Measurements from ENCODE around the gene LPP. TPM values are rescaled to one million over a fixed set of nuclear protein-coding genes. Genes with fewer than 3 reads are reported as not detected.

LPP gene
- total RNA-seq, 1 experiment from 2014 or later, result 120 TPM

GRCh38 chr3:188264226-188265207, 110.6 kb downstream of the LPP start:
- H3K27me3 ChIP-seq (replicated peaks; ENCODE audit: control insufficient read depth, insufficient read depth, low read length), result no peaks in the 10 kb centered on the region
- no peak overlapping the region for H3K4me3 ChIP-seq (ENCODE audit: low read depth, low read length)
- H3K4me3 Mint-ChIP-seq (ENCODE audit: unreplicated experiment), result no peak overlapping the region
- DNase-seq, result no peak
- no TSS peak for BruUV-seq (replicated peaks)
- H3K9me3 ChIP-seq, result no peaks in the 10 kb centered on the region
- peaks cover 22% of the 10 kb centered on the region for H3K36me3 Mint-ChIP-seq (ENCODE audit: insufficient read depth, unreplicated experiment)
- H3K27ac Mint-ChIP-seq (ENCODE audit: unreplicated experiment), result no peak overlapping the region
- ChIA-PET CTCF (interaction anchor here (1.3 kb wide), 1 partner anchor 524 kb away, joined by 3 read pairs; no protein-coding TSS in a partner anchor), POLR2A (no interaction called here)
- no peaks in the 10 kb centered on the region for H3K9me3 Mint-ChIP-seq (ENCODE audit: unreplicated experiment)
- no peaks in the 10 kb centered on the region for H3K27me3 Mint-ChIP-seq (ENCODE audit: insufficient read depth, unreplicated experiment)
- H3K4me1 ChIP-seq, result peaks cover 67% of the 10 kb centered on the region
- peaks cover 14% of the 10 kb centered on the region for H3K4me1 Mint-ChIP-seq (ENCODE audit: low read depth, unreplicated experiment)
- intact Hi-C loops (cut with micrococcal nuclease; ENCODE audit: unreplicated experiment), result no loop called here
- peaks cover 3% of the 10 kb centered on the region; the same call in 1 of the 2 replicates for H3K36me3 ChIP-seq (ENCODE audit: control insufficient read depth, insufficient read depth, low read length)
- TF ChIP-seq CTCF (IDR thresholded peaks at IDR 0.05; ENCODE audit: insufficient read depth in 1 of 2, low read depth in 1 of 2, low read length in 1 of 2, severe bottlenecking in 1 of 2, unreplicated experiment in 1 of 2), result no peak

- Mint-ChIP-seq H3K27ac (ENCODE audit: unreplicated experiment) (no peak overlapping the region), H3K36me3 (ENCODE audit: insufficient read depth, unreplicated experiment) (peaks cover 21% of the 10 kb centered on the region), H3K9me3 (ENCODE audit: unreplicated experiment) (no peaks in the 10 kb centered on the region), H3K4me3 (ENCODE audit: unreplicated experiment) (no peak overlapping the region), H3K27me3 (ENCODE audit: insufficient read depth, unreplicated experiment) (no peaks in the 10 kb centered on the region), H3K4me1 (ENCODE audit: low read depth, unreplicated experiment) (peaks cover 31% of the 10 kb centered on the region)
- intact Hi-C loops (cut with micrococcal nuclease; ENCODE audit: unreplicated experiment), result no loop called here
- no peaks in the 10 kb centered on the region for H3K9me3 ChIP-seq
- BruUV-seq (replicated peaks), result no TSS peak
- H3K4me3 ChIP-seq (ENCODE audit: low read depth, low read length), result no peak overlapping the region
- POLR2A ChIA-PET, result no interaction called here
- DNase-seq, result no peak
- H3K4me1 ChIP-seq, result peaks cover 89% of the 10 kb centered on the region
- no peaks in the 10 kb centered on the region for H3K27me3 ChIP-seq (replicated peaks; ENCODE audit: control insufficient read depth, insufficient read depth, low read length)
- CTCF ChIA-PET, result interaction anchor here (0.6 kb wide), 1 partner anchor 82 kb away, joined by 3 read pairs; no protein-coding TSS in a partner anchor
- H3K36me3 ChIP-seq (ENCODE audit: control insufficient read depth, insufficient read depth, low read length), result peaks cover 1% of the 10 kb centered on the region; the same call in 1 of the 2 replicates
- TF ChIP-seq CTCF (IDR thresholded peaks at IDR 0.05; ENCODE audit: insufficient read depth in 1 of 2, low read depth in 1 of 2, low read length in 1 of 2, severe bottlenecking in 1 of 2, unreplicated experiment in 1 of 2), result no peak
These were observed 112.8 kb downstream of the LPP start for GRCh38 chr3:188266562-188267274.

GRCh38 chr3:188267790-188268335, 113.9 kb downstream of the LPP start:
- DNase-seq, result no peak
- H3K27me3 ChIP-seq (replicated peaks; ENCODE audit: control insufficient read depth, insufficient read depth, low read length), result no peaks in the 10 kb centered on the region
- Mint-ChIP-seq H3K4me1 (ENCODE audit: low read depth, unreplicated experiment) (peaks cover 34% of the 10 kb centered on the region), H3K27ac (ENCODE audit: unreplicated experiment) (no peak overlapping the region), H3K4me3 (ENCODE audit: unreplicated experiment) (peak overlapping the region; percentile 34), H3K27me3 (ENCODE audit: insufficient read depth, unreplicated experiment) (no peaks in the 10 kb centered on the region), H3K9me3 (ENCODE audit: unreplicated experiment) (no peaks in the 10 kb centered on the region), H3K36me3 (ENCODE audit: insufficient read depth, unreplicated experiment) (peaks cover 17% of the 10 kb centered on the region)
- H3K4me3 ChIP-seq (ENCODE audit: low read depth, low read length), result no peak overlapping the region
- ChIA-PET POLR2A (interaction anchor here (0.7 to 1.1 kb wide), 2 partner anchors 115 to 520 kb away, joined by 3 to 12 read pairs; no protein-coding TSS in a partner anchor), CTCF (no interaction called here)
- peaks cover 1% of the 10 kb centered on the region; the same call in 1 of the 2 replicates for H3K36me3 ChIP-seq (ENCODE audit: control insufficient read depth, insufficient read depth, low read length)
- H3K4me1 ChIP-seq, result peaks cover 90% of the 10 kb centered on the region
- H3K9me3 ChIP-seq, result no peaks in the 10 kb centered on the region
- intact Hi-C loops (cut with micrococcal nuclease; ENCODE audit: unreplicated experiment), result no loop called here
- TF ChIP-seq CTCF (IDR thresholded peaks at IDR 0.05; ENCODE audit: insufficient read depth in 1 of 2, low read depth in 1 of 2, low read length in 1 of 2, severe bottlenecking in 1 of 2, unreplicated experiment in 1 of 2), result no peak
- BruUV-seq (replicated peaks), result no TSS peak

Data from Caco-2 (cell line).